Neural cell (in vitro differentiated cells): Measurements from ENCODE around the gene CELA3A. TPM values are rescaled to one million over a fixed set of nuclear protein-coding genes. Genes with fewer than 3 reads are reported as not detected.
"Not testable (repeated sequence)": the region's sequence is repeated elsewhere in the genome, so short reads cannot be mapped to it uniquely, and the experiment has no call there.

Source experiments
- H2AFZ ChIP-seq: fragments of 200-600, 300-800 bp; sonication (generic), shearing (Covaris generic); 2 replicates; pipeline ENCODE4 v1.6.0; 2014; ENCODE audit warnings: low read depth, mild to moderate bottlenecking, antibody characterized with exemption, low read length, moderate library complexity
- H3F3A ChIP-seq: fragments of 200-600 bp; shearing (Covaris generic); 2 replicates; pipeline ENCODE4 v1.6.1; 2016; ENCODE audit warnings: mild to moderate bottlenecking, moderate library complexity, mixed read lengths, antibody characterized with exemption, low read length; ENCODE audit not compliant: insufficient read depth, poor library complexity, severe bottlenecking
- H3K27ac ChIP-seq: fragments of 200-600, 300-800 bp; sonication (generic), shearing (Covaris generic); 2 replicates; pipeline ENCODE4 v1.5.1; 2014; ENCODE audit warnings: mild to moderate bottlenecking, low read length, moderate library complexity
- H3K27me3 ChIP-seq: fragments of 300-800, 200-600 bp; sonication (generic), shearing (Covaris generic); 2 replicates; pipeline ENCODE4 v1.6.0; 2014; ENCODE audit warnings: mild to moderate bottlenecking, low read depth, low read length, moderate library complexity; ENCODE audit not compliant: insufficient read depth
- H3K36me3 ChIP-seq: fragments of 300-800, 200-600 bp; sonication (generic), shearing (Covaris generic); 2 replicates; pipeline ENCODE4 v1.5.1; 2014; ENCODE audit warnings: mild to moderate bottlenecking, antibody characterized with exemption, low read length, moderate library complexity; ENCODE audit not compliant: insufficient read depth
- H3K4me2 ChIP-seq: fragments of 300-800, 200-600 bp; sonication (generic), shearing (Covaris generic); 2 replicates; pipeline ENCODE4 v1.6.0; 2014; ENCODE audit warnings: mild to moderate bottlenecking, low read length
- H3K4me3 ChIP-seq: fragments of 300-800, 200-600 bp; sonication (generic), shearing (Covaris generic); 2 replicates; pipeline ENCODE4 v1.5.1; 2014; ENCODE audit warnings: mild to moderate bottlenecking, low read length, moderate library complexity
- H3K79me2 ChIP-seq: fragments of 200-600 bp; shearing (Covaris generic); replicated peaks from 2 replicates; pipeline ENCODE4 v1.6.0; 2014; ENCODE audit warnings: mild to moderate bottlenecking, low read length, moderate library complexity; ENCODE audit not compliant: insufficient read depth
- H3K9ac ChIP-seq: fragments of 300-800, 200-600 bp; sonication (generic), shearing (Covaris generic); 2 replicates; pipeline ENCODE4 v1.6.1; 2016; ENCODE audit warnings: mild to moderate bottlenecking, low read length, mixed read lengths
- H3K9me2 ChIP-seq: fragments of 200-600 bp; shearing (Covaris generic); 2 replicates; pipeline ENCODE4 v1.6.1; 2016; ENCODE audit warnings: mild to moderate bottlenecking, low read length, mixed read lengths; ENCODE audit not compliant: insufficient read depth
- H3K9me3 ChIP-seq: fragments of 200-600, 300-800 bp; sonication (generic), shearing (Covaris generic); 2 replicates; pipeline ENCODE4 v1.6.1; 2016; ENCODE audit warnings: mild to moderate bottlenecking, mixed run types, low read length, moderate library complexity, mixed read lengths
- H4K20me1 ChIP-seq: fragments of 200-600 bp; shearing (Covaris generic); 2 replicates; pipeline ENCODE4 v1.6.1; 2016; ENCODE audit warnings: mild to moderate bottlenecking, mixed run types; ENCODE audit not compliant: insufficient read depth
- polyA plus RNA-seq: library from polyadenylated mRNA; depleted of rRNA; stranded (reverse); fragments of >200 nt; gene quantifications from 2 replicates; pipeline ENCODE4 v1.2.3, GENCODE V29; 2014

Gene CELA3A
- polyA plus RNA-seq, 1 donor from 2014 or later, result not detected

- not testable (repeated sequence) for H3K36me3 ChIP-seq, H3K27ac ChIP-seq, H3K79me2 ChIP-seq, H3K4me2 ChIP-seq, H3K9me3 ChIP-seq, H3K27me3 ChIP-seq, H3F3A ChIP-seq, H3K9ac ChIP-seq, H4K20me1 ChIP-seq, H3K9me2 ChIP-seq, H2AFZ ChIP-seq, H3K4me3 ChIP-seq
Observed at GRCh38 chr1:21973948-21974347, 27.5 kb upstream of the CELA3A start.

- H3F3A ChIP-seq, H3K9me3 ChIP-seq, H2AFZ ChIP-seq, H3K9me2 ChIP-seq, H3K4me3 ChIP-seq, H3K79me2 ChIP-seq, H3K9ac ChIP-seq, H3K4me2 ChIP-seq, H3K36me3 ChIP-seq, H3K27me3 ChIP-seq, H3K27ac ChIP-seq, H4K20me1 ChIP-seq: not testable (repeated sequence)
Observed at GRCh38 chr1:21974699-21975098, 26.8 kb upstream of the CELA3A start.

GRCh38 chr1:21975296-21975695 is 26.2 kb upstream of the CELA3A start:
- not testable (repeated sequence) for H3K27ac ChIP-seq, H3K27me3 ChIP-seq, H3F3A ChIP-seq, H3K36me3 ChIP-seq, H3K4me3 ChIP-seq, H3K9me3 ChIP-seq, H4K20me1 ChIP-seq, H2AFZ ChIP-seq, H3K9me2 ChIP-seq, H3K4me2 ChIP-seq, H3K79me2 ChIP-seq, H3K9ac ChIP-seq

- not testable (repeated sequence) for H3K9ac ChIP-seq
Observed at GRCh38 chr1:21976703-21977239, 24.7 kb upstream of the CELA3A start, which contains the start of gene CELA3B. Gene CELA3B, plus strand, starts transcription at chr1:21977022. Its CDS starts 18 bp downstream, at chr1:21977040.

GRCh38 chr1:21978209-21978608 is 23.2 kb upstream of the CELA3A start:
- not testable (repeated sequence) for H2AFZ ChIP-seq, H3F3A ChIP-seq, H4K20me1 ChIP-seq, H3K9ac ChIP-seq, H3K9me2 ChIP-seq, H3K27ac ChIP-seq, H3K4me3 ChIP-seq, H3K9me3 ChIP-seq, H3K36me3 ChIP-seq, H3K79me2 ChIP-seq, H3K27me3 ChIP-seq, H3K4me2 ChIP-seq

More at GRCh38 chr1:21976703-21977239, 24.7 kb upstream of the CELA3A start, which contains the start of gene CELA3B:
- H2AFZ ChIP-seq, H3K79me2 ChIP-seq, H4K20me1 ChIP-seq, H3K27ac ChIP-seq, H3K4me2 ChIP-seq, H3K9me2 ChIP-seq, H3K36me3 ChIP-seq, H3F3A ChIP-seq, H3K4me3 ChIP-seq, H3K9me3 ChIP-seq, H3K27me3 ChIP-seq: not testable (repeated sequence)

GRCh38 chr1:21980515-21981220 is 20.8 kb upstream of the CELA3A start:
- H3K9ac ChIP-seq, H3K27ac ChIP-seq, H3K9me3 ChIP-seq, H3K4me3 ChIP-seq, H3F3A ChIP-seq, H2AFZ ChIP-seq, H3K9me2 ChIP-seq, H3K27me3 ChIP-seq, H3K36me3 ChIP-seq, H3K4me2 ChIP-seq, H3K79me2 ChIP-seq, H4K20me1 ChIP-seq: not testable (repeated sequence)

GRCh38 chr1:21981253-21981652 is 20.2 kb upstream of the CELA3A start:
- H3K36me3 ChIP-seq, H3K79me2 ChIP-seq, H4K20me1 ChIP-seq, H3K4me3 ChIP-seq, H3F3A ChIP-seq, H3K9me2 ChIP-seq, H3K9ac ChIP-seq, H3K27me3 ChIP-seq, H2AFZ ChIP-seq, H3K4me2 ChIP-seq, H3K27ac ChIP-seq, H3K9me3 ChIP-seq: not testable (repeated sequence)

- H3K79me2 ChIP-seq, H4K20me1 ChIP-seq, H3K9me2 ChIP-seq, H3F3A ChIP-seq, H3K4me3 ChIP-seq, H3K9me3 ChIP-seq, H3K9ac ChIP-seq, H3K4me2 ChIP-seq, H2AFZ ChIP-seq, H3K27me3 ChIP-seq, H3K27ac ChIP-seq, H3K36me3 ChIP-seq: not testable (repeated sequence)
Observed at GRCh38 chr1:21982122-21982521, 19.3 kb upstream of the CELA3A start.
